Erythroblast (primary cell): ENCODE results near the gene CDHR3.

Source experiments
- DNase-seq, 2 experiments: peaks; one replicate each; lab custom pipeline; 2025; lab: John Stamatoyannopoulos, UW
- GATA1 ChIP-seq: IDR thresholded peaks from 2 replicates; pipeline ENCODE4 v1.6.1; 2011; ENCODE audit warnings: low read depth, mild to moderate bottlenecking, control low read depth, low read length, moderate library complexity
- POLR2A ChIP-seq: IDR thresholded peaks from 2 replicates; pipeline ENCODE4 v1.6.1; 2011; ENCODE audit warnings: mild to moderate bottlenecking, low read length

Gene CDHR3

GRCh38 chr7:106016331-106016730 is 53.3 kb downstream of the CDHR3 start:
- no peak for DNase-seq
- TF ChIP-seq GATA1 (no peak), POLR2A (no peak)

GRCh38 chr7:106017657-106018056 is 54.6 kb downstream of the CDHR3 start:
- TF ChIP-seq GATA1 (no peak), POLR2A (no peak)
- peak; percentile 13 to 25 for DNase-seq

GRCh38 chr7:106018566-106019469 is 55.8 kb downstream of the CDHR3 start:
- peak; percentile 79 to 84 for DNase-seq
- no peak for TF ChIP-seq POLR2A
- TF ChIP-seq GATA1, result no peak

GRCh38 chr7:106019470-106019820 is 56.4 kb downstream of the CDHR3 start:
- DNase-seq, result no peak
- TF ChIP-seq GATA1, result no peak
- TF ChIP-seq POLR2A, result no peak

GRCh38 chr7:106021151-106022067 is 58.3 kb downstream of the CDHR3 start:
- no peak for DNase-seq
- TF ChIP-seq POLR2A (no peak), GATA1 (no peak)

GRCh38 chr7:106022193-106022821 is 59.2 kb downstream of the CDHR3 start:
- TF ChIP-seq GATA1, result no peak
- TF ChIP-seq POLR2A, result no peak
- DNase-seq, result no peak

GRCh38 chr7:106023369-106024322 is 60.6 kb downstream of the CDHR3 start:
- TF ChIP-seq POLR2A (no peak), GATA1 (no peak)
- no peak for DNase-seq

GRCh38 chr7:106026101-106026500 is 63.0 kb downstream of the CDHR3 start:
- no peak for DNase-seq
- TF ChIP-seq GATA1 (no peak), POLR2A (no peak)

GRCh38 chr7:106029451-106029850 is 66.4 kb downstream of the CDHR3 start:
- DNase-seq, result no peak
- TF ChIP-seq GATA1, result no peak

GRCh38 chr7:106029941-106030340 is 66.9 kb downstream of the CDHR3 start:
- no peak for DNase-seq
- TF ChIP-seq POLR2A (no peak), GATA1 (no peak)

GRCh38 chr7:106031300-106032035 is 68.4 kb downstream of the CDHR3 start:
- TF ChIP-seq POLR2A, result no peak
- no peak for TF ChIP-seq GATA1
- no peak for DNase-seq

- TF ChIP-seq POLR2A (no peak), GATA1 (no peak)
- DNase-seq, result no peak
Measured at GRCh38 chr7:106032295-106032694, 69.2 kb downstream of the CDHR3 start.
